Measurements from ENCODE around the gene PHF2. TPM values are rescaled to one million over a fixed set of nuclear protein-coding genes. Genes with fewer than 3 reads are reported as not detected.
"Not testable (repeated sequence)": the region's sequence is repeated elsewhere in the genome, so short reads cannot be mapped to it uniquely, and the experiment has no call there.

The PHF2 gene
- total and polyA plus RNA-seq, 3 experiments from 2014 or later = 3.0 to 25.0 (median 22.4) TPM

DNA sequence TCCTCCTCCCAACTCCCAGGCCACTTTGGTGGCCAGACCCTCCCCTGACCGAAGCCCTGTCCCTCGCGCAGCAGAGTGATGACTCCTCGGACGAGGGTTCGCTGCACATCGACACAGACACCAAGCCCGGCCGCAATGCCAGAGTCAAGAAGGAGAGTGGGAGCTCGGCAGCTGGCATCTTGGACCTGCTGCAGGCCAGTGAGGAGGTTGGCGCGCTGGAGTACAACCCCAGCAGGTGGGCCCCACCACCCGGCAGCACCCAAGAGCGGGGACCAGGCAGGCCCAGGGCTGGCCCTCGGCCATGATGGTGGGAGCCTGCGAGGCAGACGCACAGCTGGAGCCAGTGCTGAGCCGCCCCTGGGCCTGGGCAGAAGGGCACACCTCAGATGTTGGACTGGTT, 90.6 kb downstream of the PHF2 start:
- H3K27me3 ChIP-seq (ENCODE audit: insufficient read depth, low read length, poor library complexity, severe bottlenecking) = no peaks in the 10 kb centered on the region
- H3K4me1 ChIP-seq (ENCODE audit: insufficient read depth, low read length) = no peaks in the 10 kb centered on the region
- no peak overlapping the region for H3K4me3 ChIP-seq (ENCODE audit: low read length)
- H3K9me3 Mint-ChIP-seq = no peaks in the 10 kb centered on the region
- CTCF ChIA-PET = no interaction called here
- H3K9me3 ChIP-seq (ENCODE audit: low read length) = no peaks in the 10 kb centered on the region
- no peak overlapping the region for H3K27ac ChIP-seq (ENCODE audit: low read depth, low read length)
- H3K36me3 ChIP-seq (ENCODE audit: insufficient read depth, low read length) = peaks cover 6% of the 10 kb centered on the region
- POLR2A ChIA-PET = no interaction called here
- no peaks in the 10 kb centered on the region for H3K4me1 Mint-ChIP-seq
- no peaks in the 10 kb centered on the region for H3K27me3 Mint-ChIP-seq
- peaks cover 0 to 28% (median 3%) of the 10 kb centered on the region in 3 donors for H3K36me3 Mint-ChIP-seq
- peak in 1 of 5 donors; percentile 45 for DNase-seq
- no peak overlapping the region for H3K27ac Mint-ChIP-seq
- no peak overlapping the region for H3K4me3 Mint-ChIP-seq

DNA sequence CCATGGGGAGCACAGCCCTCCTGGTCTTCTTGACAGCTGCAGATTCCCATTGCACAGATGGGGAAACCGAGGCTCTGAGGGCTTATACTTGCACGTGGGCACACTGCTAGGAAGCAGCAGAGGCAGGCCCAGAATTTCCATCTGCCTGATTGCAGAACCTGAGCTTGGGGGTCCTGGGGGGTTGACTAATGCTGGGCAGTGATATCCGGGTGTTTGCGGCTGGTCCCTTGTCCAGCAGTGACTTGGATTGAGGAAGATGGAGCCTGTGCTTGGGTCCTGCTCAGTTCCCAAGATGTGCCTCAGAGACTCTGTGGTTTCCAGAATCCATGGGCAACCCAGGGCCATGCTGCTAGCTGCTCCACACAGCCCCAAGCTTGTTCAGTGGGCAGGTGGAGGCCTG, 91.2 kb downstream of the PHF2 start:
- peak in 1 of 5 donors; percentile 35 for DNase-seq
- ChIA-PET CTCF (no interaction called here), POLR2A (no interaction called here)
- Mint-ChIP-seq H3K4me1 (no peaks in the 10 kb centered on the region), H3K9me3 (no peaks in the 10 kb centered on the region), H3K27ac (peak overlapping the region in 1 of 8 donors; percentile 26), H3K36me3 (peaks cover 0 to 28% (median 4%) of the 10 kb centered on the region in 3 donors), H3K27me3 (no peaks in the 10 kb centered on the region), H3K4me3 (no peak overlapping the region)
- no peaks in the 10 kb centered on the region for H3K4me1 ChIP-seq (ENCODE audit: insufficient read depth, low read length)
- H3K27ac ChIP-seq (ENCODE audit: low read depth, low read length) = no peak overlapping the region
- no peak overlapping the region for H3K4me3 ChIP-seq (ENCODE audit: low read length)
- no peaks in the 10 kb centered on the region for H3K9me3 ChIP-seq (ENCODE audit: low read length)
- no peaks in the 10 kb centered on the region for H3K27me3 ChIP-seq (ENCODE audit: insufficient read depth, low read length, poor library complexity, severe bottlenecking)
- no peaks in the 10 kb centered on the region for H3K36me3 ChIP-seq (ENCODE audit: insufficient read depth, low read length)

DNA sequence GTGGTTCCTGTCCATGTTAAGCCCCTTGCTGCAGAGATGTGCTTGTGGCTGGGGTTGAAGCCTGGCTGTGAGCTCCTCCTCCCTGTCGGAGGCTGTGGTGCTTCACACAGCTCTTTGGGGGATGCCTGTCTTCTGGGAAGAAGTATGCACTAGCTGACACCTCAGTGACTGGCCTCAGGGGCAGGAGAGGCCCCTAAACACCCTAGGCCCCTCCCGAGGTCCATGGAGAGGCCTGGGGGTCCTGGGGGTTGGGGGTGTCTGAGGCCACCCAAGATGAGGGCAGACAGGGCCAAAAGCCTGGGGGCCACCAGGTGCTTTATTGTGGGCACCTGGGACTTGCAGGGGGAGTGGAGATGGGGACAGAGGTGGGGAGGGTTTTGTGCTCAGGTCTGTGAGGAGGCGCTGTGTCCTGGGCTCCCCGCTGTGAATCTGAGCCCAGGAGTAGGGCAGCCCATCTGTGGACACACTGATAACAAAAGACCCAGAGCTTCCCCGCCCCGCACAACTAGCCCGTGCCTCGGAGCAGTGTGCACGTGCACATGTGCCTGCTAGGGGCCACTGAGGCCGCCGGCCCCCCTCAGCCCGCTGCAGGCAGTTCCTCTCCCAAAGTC, 92.0 kb downstream of the PHF2 start:
- Mint-ChIP-seq H3K27ac (peak overlapping the region in 1 of 8 donors; percentile 37), H3K36me3 (peaks cover 0 to 35% (median 10%) of the 10 kb centered on the region in 3 donors), H3K4me3 (no peak overlapping the region), H3K4me1 (no peaks in the 10 kb centered on the region), H3K27me3 (peaks cover 0 to 2% of the 10 kb centered on the region in 2 donors), H3K9me3 (no peaks in the 10 kb centered on the region)
- no peak overlapping the region for H3K27ac ChIP-seq (ENCODE audit: low read depth, low read length)
- no peaks in the 10 kb centered on the region for H3K4me1 ChIP-seq (ENCODE audit: insufficient read depth, low read length)
- no peaks in the 10 kb centered on the region for H3K27me3 ChIP-seq (ENCODE audit: insufficient read depth, low read length, poor library complexity, severe bottlenecking)
- ChIA-PET CTCF (no interaction called here), POLR2A (no interaction called here)
- H3K4me3 ChIP-seq (ENCODE audit: low read length) = no peak overlapping the region
- H3K36me3 ChIP-seq (ENCODE audit: insufficient read depth, low read length) = no peaks in the 10 kb centered on the region
- peak in 2 of 5 donors; percentile 0 to 32 for DNase-seq
- H3K9me3 ChIP-seq (ENCODE audit: low read length) = no peaks in the 10 kb centered on the region

DNA sequence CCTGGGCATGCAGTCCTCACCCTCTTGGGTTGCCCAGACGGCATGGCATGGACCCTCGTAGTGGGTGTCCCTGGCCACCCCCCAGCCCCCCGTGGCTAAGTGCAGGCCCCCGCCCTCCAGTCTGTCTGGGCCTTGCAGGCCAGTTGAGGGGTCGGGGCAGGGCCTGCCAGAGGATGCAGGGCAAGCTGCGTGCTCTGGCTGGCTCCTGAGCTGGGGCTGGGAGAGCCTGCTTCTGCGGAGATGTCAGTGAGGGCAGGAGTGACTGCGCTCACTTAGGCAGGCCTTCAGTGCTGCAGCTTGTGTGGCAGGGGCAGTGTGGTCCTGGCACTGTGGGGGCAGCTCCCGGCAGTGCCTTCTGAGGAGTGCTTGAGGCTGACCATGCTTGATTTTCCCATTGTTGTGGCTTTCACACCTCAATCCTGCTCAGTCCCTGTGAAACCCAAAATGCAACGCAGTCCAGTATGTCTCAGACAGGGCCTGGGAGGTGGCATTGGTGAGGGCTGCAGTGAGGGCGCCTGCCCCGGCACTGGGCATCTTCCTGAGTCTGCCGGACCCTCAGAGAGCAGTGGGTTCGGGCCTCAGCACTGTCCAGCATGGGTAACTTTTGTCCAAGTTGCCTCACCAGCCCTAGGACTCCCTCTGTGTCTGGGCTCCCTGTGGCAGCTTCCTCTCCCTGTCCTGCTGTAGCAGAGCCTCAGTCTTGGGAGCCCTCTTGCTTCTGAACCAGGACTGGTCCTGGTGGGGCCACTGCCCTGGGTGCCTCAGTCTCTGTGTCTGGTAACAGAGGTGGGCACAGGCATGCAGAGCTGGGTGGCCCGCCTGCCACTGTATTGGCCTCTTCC, 93.0 kb downstream of the PHF2 start:
- ChIA-PET POLR2A (no interaction called here), CTCF (no interaction called here)
- Histone ChIP-seq H3K27ac (ENCODE audit: low read depth, low read length) (no peak overlapping the region), H3K4me3 (ENCODE audit: low read length) (no peak overlapping the region), H3K36me3 (ENCODE audit: insufficient read depth, low read length) (no peaks in the 10 kb centered on the region), H3K4me1 (ENCODE audit: insufficient read depth, low read length) (no peaks in the 10 kb centered on the region), H3K27me3 (ENCODE audit: insufficient read depth, low read length, poor library complexity, severe bottlenecking) (no peaks in the 10 kb centered on the region), H3K9me3 (ENCODE audit: low read length) (no peaks in the 10 kb centered on the region)
- Mint-ChIP-seq H3K4me3 (no peak overlapping the region), H3K27ac (no peak overlapping the region), H3K4me1 (no peaks in the 10 kb centered on the region), H3K36me3 (peaks cover 0 to 45% (median 10%) of the 10 kb centered on the region in 3 donors), H3K27me3 (peaks cover 0 to 2% of the 10 kb centered on the region in 2 donors), H3K9me3 (no peaks in the 10 kb centered on the region)
- peak in 1 of 5 donors; percentile 39 for DNase-seq

DNA sequence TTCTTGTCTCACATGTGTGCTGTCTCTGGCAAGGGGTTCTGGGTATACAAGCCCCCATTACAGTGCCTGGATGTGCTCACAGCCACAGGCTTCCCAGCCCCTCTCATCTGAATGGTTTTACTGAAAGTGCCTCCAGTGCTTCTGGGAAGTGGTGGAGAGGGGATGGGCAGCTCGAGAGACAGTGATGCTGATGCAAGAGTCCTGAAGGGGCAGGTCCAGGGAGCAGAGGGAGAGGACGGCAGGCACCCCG, 93.5 kb downstream of the PHF2 start:
- Mint-ChIP-seq H3K27ac (no peak overlapping the region), H3K4me3 (no peak overlapping the region), H3K27me3 (peaks cover 0 to 2% of the 10 kb centered on the region in 2 donors), H3K36me3 (peaks cover 0 to 51% (median 7%) of the 10 kb centered on the region in 3 donors), H3K4me1 (no peaks in the 10 kb centered on the region), H3K9me3 (no peaks in the 10 kb centered on the region)
- no peak overlapping the region for H3K4me3 ChIP-seq (ENCODE audit: low read length)
- no peaks in the 10 kb centered on the region for H3K36me3 ChIP-seq (ENCODE audit: insufficient read depth, low read length)
- H3K27me3 ChIP-seq (ENCODE audit: insufficient read depth, low read length, poor library complexity, severe bottlenecking) = no peaks in the 10 kb centered on the region
- POLR2A ChIA-PET = no interaction called here
- CTCF ChIA-PET = no interaction called here
- H3K4me1 ChIP-seq (ENCODE audit: insufficient read depth, low read length) = no peaks in the 10 kb centered on the region
- no peaks in the 10 kb centered on the region for H3K9me3 ChIP-seq (ENCODE audit: low read length)
- no peak for DNase-seq
- H3K27ac ChIP-seq (ENCODE audit: low read depth, low read length) = no peak overlapping the region

DNA sequence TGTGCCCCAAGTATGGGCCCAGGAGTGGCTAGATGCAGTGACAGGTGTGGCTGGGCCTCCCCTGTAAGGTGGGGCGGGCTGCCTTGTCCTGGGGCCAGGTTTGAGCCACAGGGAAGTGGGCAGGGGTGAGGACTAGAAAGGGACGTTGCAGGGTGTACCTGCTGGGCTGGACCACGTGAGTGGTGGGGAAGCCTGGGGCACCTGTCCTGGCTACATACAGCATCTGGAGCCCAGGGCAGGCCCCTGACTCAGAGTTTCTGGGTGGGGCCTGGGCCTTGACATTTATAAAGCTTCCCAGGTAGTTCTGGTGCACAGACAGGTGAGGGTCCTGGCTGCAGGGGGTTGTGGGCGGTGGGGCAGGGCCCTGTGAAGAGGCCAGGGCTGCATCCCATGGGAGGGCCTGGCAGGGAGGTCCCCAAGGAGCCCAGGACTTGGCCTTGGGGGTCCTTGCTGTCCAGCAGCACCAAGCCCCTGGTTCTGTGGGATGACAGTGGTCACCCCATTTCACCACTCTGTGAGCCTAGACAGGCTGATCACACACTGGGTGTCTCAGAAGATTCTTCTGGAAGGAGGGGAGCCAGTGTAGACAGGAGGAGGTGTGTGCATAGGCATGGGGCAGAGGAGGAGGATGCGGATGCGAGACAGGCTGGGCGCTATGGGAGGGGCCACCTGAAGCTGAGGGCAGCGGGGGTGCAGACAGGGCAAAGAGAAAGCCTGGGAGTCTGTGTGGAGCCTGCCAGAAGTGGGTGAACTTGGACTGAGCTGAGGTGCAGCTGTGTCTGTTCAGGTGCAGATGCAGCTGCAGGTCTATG, 94.0 kb downstream of the PHF2 start:
- CTCF ChIA-PET = no interaction called here
- H3K27ac Mint-ChIP-seq = peak overlapping the region in 1 of 8 donors; percentile 85
- peak in 1 of 5 donors; percentile 35 for DNase-seq

DNA sequence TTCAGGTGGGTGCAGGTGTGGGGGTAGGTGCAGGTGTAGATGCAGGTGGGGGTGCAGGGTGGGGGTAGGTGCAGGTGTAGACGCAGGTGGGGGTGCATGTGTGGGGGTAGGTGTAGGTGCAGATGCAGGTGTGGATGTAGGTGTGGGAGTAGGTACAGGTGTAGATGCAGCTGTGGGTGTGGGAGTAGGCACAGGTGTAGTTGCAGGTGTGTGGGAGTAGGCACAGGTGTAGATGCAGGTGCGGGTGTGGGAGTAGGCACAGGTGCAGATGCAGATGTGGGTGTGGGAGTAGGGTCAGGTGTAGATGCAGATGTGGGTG, 94.6 kb downstream of the PHF2 start:
- H3K9me3 Mint-ChIP-seq = no peaks in the 10 kb centered on the region
- H3K4me3 ChIP-seq (ENCODE audit: low read length) = no peak overlapping the region

More for the DNA sequence above, 94.0 kb downstream of the PHF2 start:
- no peaks in the 10 kb centered on the region for H3K9me3 ChIP-seq (ENCODE audit: low read length)
- H3K27me3 Mint-ChIP-seq = peaks cover 0 to 2% of the 10 kb centered on the region in 2 donors
- H3K4me3 Mint-ChIP-seq = no peak overlapping the region
- POLR2A ChIA-PET = no interaction called here
- no peaks in the 10 kb centered on the region for H3K36me3 ChIP-seq (ENCODE audit: insufficient read depth, low read length)
- H3K27ac ChIP-seq (ENCODE audit: low read depth, low read length) = no peak overlapping the region
- H3K27me3 ChIP-seq (ENCODE audit: insufficient read depth, low read length, poor library complexity, severe bottlenecking) = no peaks in the 10 kb centered on the region
- H3K4me1 Mint-ChIP-seq = no peaks in the 10 kb centered on the region
- no peaks in the 10 kb centered on the region for H3K9me3 Mint-ChIP-seq
- peaks cover 0 to 54% (median 7%) of the 10 kb centered on the region in 3 donors for H3K36me3 Mint-ChIP-seq
- H3K4me3 ChIP-seq (ENCODE audit: low read length) = no peak overlapping the region
- no peaks in the 10 kb centered on the region for H3K4me1 ChIP-seq (ENCODE audit: insufficient read depth, low read length)

DNA sequence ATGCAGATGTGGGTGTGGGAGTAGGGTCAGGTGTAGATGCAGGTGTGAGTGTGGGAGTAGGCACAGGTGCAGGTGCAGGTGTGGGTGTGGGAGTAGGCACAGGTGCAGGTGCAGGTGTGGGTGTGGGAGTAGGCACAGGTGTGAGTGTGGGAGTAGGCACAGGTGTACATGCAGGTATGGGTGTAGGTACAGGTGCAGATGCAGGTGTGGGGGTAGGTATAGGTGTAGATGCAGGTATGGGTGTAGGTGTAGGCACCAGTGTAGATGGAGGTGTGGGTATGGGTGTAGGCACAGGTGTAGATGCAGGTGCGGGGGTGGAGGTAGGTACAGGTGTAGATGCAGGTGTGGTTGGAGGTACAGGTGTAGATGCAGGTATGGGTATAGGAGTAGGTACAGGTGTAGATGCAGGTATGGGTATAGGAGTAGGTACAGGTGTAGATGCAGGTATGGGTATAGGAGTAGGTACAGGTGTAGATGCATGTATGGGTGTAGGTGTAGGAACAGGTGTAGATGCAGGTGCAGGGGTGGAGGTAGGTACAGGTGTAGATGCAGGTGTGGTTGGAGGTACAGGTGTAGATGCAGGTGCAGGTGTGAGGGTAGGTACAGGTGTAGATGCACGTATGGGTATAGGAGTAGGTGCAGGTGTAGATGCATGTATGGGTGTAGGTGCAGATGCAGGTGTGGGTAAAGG, 96.1 kb downstream of the PHF2 start:
- H3K27ac Mint-ChIP-seq = peak overlapping the region in 1 of 8 donors; percentile 11
- H3K4me3 Mint-ChIP-seq; CTCF ChIA-PET; H3K27me3 Mint-ChIP-seq; H3K27me3 ChIP-seq (ENCODE audit: insufficient read depth, low read length, poor library complexity, severe bottlenecking); H3K9me3 Mint-ChIP-seq; H3K36me3 ChIP-seq (ENCODE audit: insufficient read depth, low read length); H3K9me3 ChIP-seq (ENCODE audit: low read length); H3K27ac ChIP-seq (ENCODE audit: low read depth, low read length); H3K4me3 ChIP-seq (ENCODE audit: low read length); H3K4me1 ChIP-seq (ENCODE audit: insufficient read depth, low read length); H3K4me1 Mint-ChIP-seq; POLR2A ChIA-PET; DNase-seq: not testable (repeated sequence)
- peaks cover 0 to 58% (median 8%) of the 10 kb centered on the region in 3 donors for H3K36me3 Mint-ChIP-seq

More for the DNA sequence above, 94.6 kb downstream of the PHF2 start:
- Histone ChIP-seq H3K9me3 (ENCODE audit: low read length) (no peaks in the 10 kb centered on the region), H3K27ac (ENCODE audit: low read depth, low read length) (no peak overlapping the region), H3K36me3 (ENCODE audit: insufficient read depth, low read length) (peaks cover 4% of the 10 kb centered on the region), H3K4me1 (ENCODE audit: insufficient read depth, low read length) (no peaks in the 10 kb centered on the region), H3K27me3 (ENCODE audit: insufficient read depth, low read length, poor library complexity, severe bottlenecking) (no peaks in the 10 kb centered on the region)
- Mint-ChIP-seq H3K27me3 (peaks cover 0 to 2% of the 10 kb centered on the region in 2 donors), H3K4me1 (no peaks in the 10 kb centered on the region), H3K4me3 (no peak overlapping the region), H3K36me3 (peaks cover 0 to 54% (median 7%) of the 10 kb centered on the region in 3 donors), H3K27ac (peak overlapping the region in 1 of 8 donors; percentile 85)
- ChIA-PET CTCF (no interaction called here), POLR2A (no interaction called here)
- DNase-seq = no peak
